Calu3 (cell line): ENCODE results near the gene P2RX6. TPM values are rescaled to one million over a fixed set of nuclear protein-coding genes. Genes with fewer than 3 reads are reported as not detected.

Experiments used
- BruUV-seq: library from RNA; stranded (reverse); fragments of 400-500 nt; replicated peaks from 2 replicates; lab custom pipeline; 2021; lab: Mats Ljungman, UMichigan
- CTCF ChIA-PET: fragments of 300-600 bp; sonication (Branson Sonifier 250); formaldehyde crosslinking; loops from one replicate; lab custom pipeline; 2022; ENCODE audit warnings: antibody characterized with exemption; lab: Charles Lee
- DNase-seq: peaks from one replicate; pipeline ENCODE4 v3.0.0; 2022
- H3K27ac Mint-ChIP-seq: one replicate; pipeline ENCODE4 v1.8.0; 2022; ENCODE audit warnings: mixed read lengths; ENCODE audit not compliant: unreplicated experiment
- H3K27me3 Mint-ChIP-seq: one replicate; pipeline ENCODE4 v1.8.0; 2022; ENCODE audit warnings: mixed read lengths; ENCODE audit not compliant: unreplicated experiment
- H3K36me3 Mint-ChIP-seq: one replicate; pipeline ENCODE4 v1.8.0; 2022; ENCODE audit warnings: mild to moderate bottlenecking, moderate library complexity, mixed read lengths; ENCODE audit not compliant: insufficient read depth, unreplicated experiment
- H3K4me1 Mint-ChIP-seq: one replicate; pipeline ENCODE4 v1.8.0; 2022; ENCODE audit warnings: mild to moderate bottlenecking, low read depth, mixed read lengths; ENCODE audit not compliant: unreplicated experiment
- H3K4me3 Mint-ChIP-seq: one replicate; pipeline ENCODE4 v1.8.0; 2022; ENCODE audit warnings: mild to moderate bottlenecking, low read depth, moderate library complexity, mixed read lengths; ENCODE audit not compliant: unreplicated experiment
- H3K9me3 Mint-ChIP-seq: one replicate; pipeline ENCODE4 v1.8.0; 2022; ENCODE audit warnings: low read depth, mixed read lengths; ENCODE audit not compliant: unreplicated experiment
- intact Hi-C: fragments of 100-400 bp; cut with micrococcal nuclease; formaldehyde crosslinking; loops from one replicate; pipeline ENCODE4 v1.10.0; 2022; ENCODE audit not compliant: unreplicated experiment
- total RNA-seq: library from RNA; stranded (reverse); gene quantifications from 2 replicates; pipeline ENCODE4 v1.2.3, GENCODE V29; 2022
- TF ChIP-seq, protein P1 (sequence below): fragments of 200-600 bp; IDR thresholded peaks from one replicate; pipeline ENCODE4 v1.8.0; 2022; ENCODE audit warnings: antibody characterized with exemption; ENCODE audit not compliant: unreplicated experiment

Gene P2RX6
- total RNA-seq, 1 experiment from 2014 or later: 0.26 TPM

DNA sequence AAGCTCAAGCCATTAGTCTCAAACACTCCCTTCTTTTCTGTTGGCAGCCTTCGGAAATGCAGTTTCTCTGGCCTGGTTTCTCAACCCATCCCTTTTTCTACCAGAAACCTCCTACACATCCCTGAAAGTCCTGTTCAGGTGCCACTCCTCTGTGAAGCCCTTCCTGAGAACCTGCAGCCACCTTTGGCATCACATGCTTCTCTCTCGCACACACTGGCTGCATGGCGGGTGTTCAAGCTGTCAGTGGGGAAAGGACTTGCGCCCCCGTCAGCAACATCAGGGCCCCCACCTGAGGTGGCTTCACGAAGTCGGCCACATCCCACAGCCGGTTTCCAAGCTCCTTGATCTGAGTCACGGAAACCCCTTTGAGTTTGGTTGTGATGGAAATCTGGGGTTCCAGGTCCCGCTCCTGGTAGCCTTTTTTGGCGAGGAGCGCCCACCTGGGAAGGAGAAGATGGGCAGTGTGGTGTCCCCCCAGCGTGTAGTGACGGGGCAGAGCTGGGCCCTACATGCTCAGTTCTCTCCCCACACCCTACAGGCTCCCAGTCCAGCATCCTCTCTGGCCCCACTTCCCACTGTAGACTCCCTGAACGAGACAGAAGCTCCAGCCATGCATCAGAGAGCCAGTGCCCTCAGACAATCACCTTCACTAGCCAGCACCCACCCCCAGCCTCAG lies 29.0 kb downstream of the P2RX6 start:
- no peak overlapping the region for H3K4me3 Mint-ChIP-seq
- no TSS peak for BruUV-seq
- peaks cover 9% of the 10 kb centered on the region for H3K36me3 Mint-ChIP-seq
- DNase-seq: no peak
- H3K4me1 Mint-ChIP-seq: peaks cover 33% of the 10 kb centered on the region
- TF ChIP-seq, protein P1, sequence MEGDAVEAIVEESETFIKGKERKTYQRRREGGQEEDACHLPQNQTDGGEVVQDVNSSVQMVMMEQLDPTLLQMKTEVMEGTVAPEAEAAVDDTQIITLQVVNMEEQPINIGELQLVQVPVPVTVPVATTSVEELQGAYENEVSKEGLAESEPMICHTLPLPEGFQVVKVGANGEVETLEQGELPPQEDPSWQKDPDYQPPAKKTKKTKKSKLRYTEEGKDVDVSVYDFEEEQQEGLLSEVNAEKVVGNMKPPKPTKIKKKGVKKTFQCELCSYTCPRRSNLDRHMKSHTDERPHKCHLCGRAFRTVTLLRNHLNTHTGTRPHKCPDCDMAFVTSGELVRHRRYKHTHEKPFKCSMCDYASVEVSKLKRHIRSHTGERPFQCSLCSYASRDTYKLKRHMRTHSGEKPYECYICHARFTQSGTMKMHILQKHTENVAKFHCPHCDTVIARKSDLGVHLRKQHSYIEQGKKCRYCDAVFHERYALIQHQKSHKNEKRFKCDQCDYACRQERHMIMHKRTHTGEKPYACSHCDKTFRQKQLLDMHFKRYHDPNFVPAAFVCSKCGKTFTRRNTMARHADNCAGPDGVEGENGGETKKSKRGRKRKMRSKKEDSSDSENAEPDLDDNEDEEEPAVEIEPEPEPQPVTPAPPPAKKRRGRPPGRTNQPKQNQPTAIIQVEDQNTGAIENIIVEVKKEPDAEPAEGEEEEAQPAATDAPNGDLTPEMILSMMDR: no peak
- no peaks in the 10 kb centered on the region for H3K27me3 Mint-ChIP-seq
- CTCF ChIA-PET: no interaction called here
- intact Hi-C loops: no loop called here
- peak overlapping the region; percentile 5 for H3K27ac Mint-ChIP-seq
- H3K9me3 Mint-ChIP-seq: no peaks in the 10 kb centered on the region

DNA sequence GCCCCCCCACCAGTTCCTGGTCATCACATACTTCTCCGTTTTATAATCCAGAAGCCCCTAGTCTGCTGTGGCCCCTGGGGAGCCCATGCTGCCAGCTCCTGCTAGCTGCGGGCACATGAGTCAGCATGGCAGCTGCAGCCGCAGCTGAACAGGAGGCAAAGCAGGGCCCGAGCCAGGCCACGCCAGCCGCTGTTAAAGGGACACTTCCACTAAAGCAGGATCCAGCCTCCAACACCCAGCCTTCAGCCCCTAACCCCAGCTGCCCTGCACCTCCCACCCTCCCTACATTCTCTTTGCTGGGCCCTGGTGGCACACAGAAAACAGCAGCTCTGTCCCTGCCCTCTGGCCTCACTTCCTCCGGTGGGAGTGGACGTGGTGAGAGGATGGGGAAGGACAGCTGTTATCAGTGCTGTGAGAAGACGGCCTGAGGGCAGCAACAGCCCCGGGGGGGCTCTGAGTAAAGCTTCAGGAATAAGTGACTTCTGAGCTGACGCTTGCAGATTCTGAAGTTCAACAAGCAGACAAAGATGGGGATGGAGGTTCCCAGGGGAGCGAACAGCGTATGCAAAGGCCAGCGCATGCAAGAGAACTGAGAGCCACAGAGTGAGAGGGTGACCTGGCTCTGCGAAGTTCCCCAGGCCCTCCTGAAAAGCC lies 30.1 kb downstream of the P2RX6 start:
- TF ChIP-seq, protein P1: no peak
- H3K4me3 Mint-ChIP-seq: peak overlapping the region; percentile 73
- H3K27ac Mint-ChIP-seq: peak overlapping the region; percentile 61
- H3K36me3 Mint-ChIP-seq: peaks cover 9% of the 10 kb centered on the region
- peak; percentile 39 for DNase-seq
- H3K4me1 Mint-ChIP-seq: peaks cover 33% of the 10 kb centered on the region
- CTCF ChIA-PET: interaction anchor here (0.6 to 0.8 kb wide), 3 partner anchors 43 to 159 kb away, joined by 4 to 6 read pairs (median 5); partner anchors contain the start of gene THAP7
- intact Hi-C loops: no loop called here
- no peaks in the 10 kb centered on the region for H3K27me3 Mint-ChIP-seq
- BruUV-seq: no TSS peak
- H3K9me3 Mint-ChIP-seq: no peaks in the 10 kb centered on the region

DNA sequence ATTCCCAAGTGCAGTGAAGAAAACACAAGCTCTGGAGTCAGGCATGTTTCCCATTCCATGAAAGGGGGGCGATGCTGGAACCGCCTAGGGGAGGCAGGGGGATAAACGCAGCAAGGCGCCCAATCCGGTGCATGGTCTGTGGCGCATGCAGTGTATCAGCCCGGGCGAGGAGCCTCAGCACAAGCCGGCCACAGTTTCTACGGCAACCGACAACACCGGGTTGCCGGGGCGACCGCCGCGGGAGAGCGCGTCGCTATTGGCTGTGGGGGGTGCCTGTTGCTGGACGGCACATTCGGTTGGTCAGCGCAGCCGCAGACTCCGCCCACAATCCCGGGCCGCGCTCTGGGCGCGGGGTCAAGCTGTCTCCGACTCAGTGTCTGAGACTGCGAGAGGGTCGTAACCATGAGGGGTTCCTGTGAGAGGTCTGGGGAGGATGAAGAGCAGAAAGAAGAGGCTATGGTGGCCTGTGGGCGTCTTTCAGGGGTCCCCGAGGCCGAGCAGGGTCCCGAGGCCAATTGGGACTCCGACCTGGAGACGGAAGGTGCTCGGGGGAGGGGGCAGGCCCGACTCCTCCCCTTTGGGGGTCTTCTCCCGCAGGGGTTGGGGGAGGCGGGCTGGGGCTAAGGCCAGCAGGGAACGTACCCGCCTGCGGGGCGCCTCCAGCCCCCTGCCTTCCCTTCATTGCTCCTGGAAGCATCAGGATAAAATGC lies 30.8 kb downstream of the P2RX6 start, which contains the start of gene LRRC74B:
TSS of gene LRRC74B (plus strand) at position 362 of the 710 bp plus-strand sequence. CDS start at position 403, 41 bp downstream.
- H3K9me3 Mint-ChIP-seq: no peaks in the 10 kb centered on the region
- CTCF ChIA-PET: interaction anchor here (0.6 kb wide), 1 partner anchor 160 kb away, joined by 5 read pairs; no protein-coding TSS in a partner anchor

More for the DNA sequence above, 30.8 kb downstream of the P2RX6 start, which contains the start of gene LRRC74B:
- TF ChIP-seq, protein P1: no peak
- DNase-seq: peak; percentile 92
- BruUV-seq: no TSS peak
- Mint-ChIP-seq H3K4me1 (peaks cover 33% of the 10 kb centered on the region), H3K27me3 (no peaks in the 10 kb centered on the region), H3K27ac (peak within 1 kb of the TSS; percentile 61), H3K4me3 (peak within 1 kb of the TSS; percentile 73), H3K36me3 (peaks cover 9% of the 10 kb centered on the region)
- intact Hi-C loops: no loop called here
